SIG-M5 treated with dmso at 0.1 percent for 504 hours (cell line): ENCODE measurements around the gene DGKI.

Experiments
- DNase-seq: peaks from one replicate; lab custom pipeline; 2025; ENCODE audit not compliant: unreplicated experiment; lab: John Stamatoyannopoulos, UW

Gene DGKI

DNA sequence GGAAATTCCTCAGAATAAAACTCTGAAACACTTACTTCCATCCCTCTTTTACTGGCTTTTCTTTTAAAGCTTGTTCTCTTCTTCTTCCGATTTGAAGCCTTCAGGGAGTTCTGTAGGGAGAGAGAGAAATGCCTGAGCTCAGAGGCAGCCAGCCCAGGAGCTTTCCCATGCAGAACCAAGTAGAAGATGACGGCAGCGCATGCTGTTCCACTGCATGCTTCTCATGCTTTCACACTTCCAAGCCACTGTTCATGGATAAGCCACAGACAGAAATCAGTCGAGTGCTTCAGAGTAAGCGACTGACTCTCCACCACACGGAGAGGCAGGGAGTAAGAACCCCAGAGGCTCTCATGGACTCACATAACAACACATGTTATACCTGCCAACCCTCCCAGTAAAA lies 237.3 kb downstream of the DGKI start:
- no peak for DNase-seq

- DNase-seq, result peak; percentile 4
Observed at GRCh38 chr7:137606061-137606674, 240.6 kb downstream of the DGKI start.

DNA sequence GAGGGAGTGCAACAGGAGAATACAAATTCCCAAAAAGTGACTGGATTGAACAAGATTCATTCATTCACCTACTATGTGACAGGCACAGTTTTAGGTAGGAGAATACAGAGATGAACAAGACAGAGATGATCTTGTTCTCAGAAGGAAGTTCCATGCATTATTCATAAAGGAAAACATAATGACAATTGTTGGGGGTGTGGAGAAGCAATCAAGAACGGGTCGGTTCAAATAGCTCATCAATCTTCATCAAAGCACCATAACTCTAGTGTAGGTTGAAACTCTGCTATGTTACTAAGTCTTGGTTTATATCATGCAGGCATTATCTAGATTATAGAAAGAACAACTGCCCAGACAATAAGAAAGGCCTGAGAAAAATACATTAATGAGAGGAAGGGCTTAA lies 243.7 kb downstream of the DGKI start:
- DNase-seq, result no peak

GRCh38 chr7:137601642-137602041 lies 245.1 kb downstream of the DGKI start:
- DNase-seq, result no peak

DNA sequence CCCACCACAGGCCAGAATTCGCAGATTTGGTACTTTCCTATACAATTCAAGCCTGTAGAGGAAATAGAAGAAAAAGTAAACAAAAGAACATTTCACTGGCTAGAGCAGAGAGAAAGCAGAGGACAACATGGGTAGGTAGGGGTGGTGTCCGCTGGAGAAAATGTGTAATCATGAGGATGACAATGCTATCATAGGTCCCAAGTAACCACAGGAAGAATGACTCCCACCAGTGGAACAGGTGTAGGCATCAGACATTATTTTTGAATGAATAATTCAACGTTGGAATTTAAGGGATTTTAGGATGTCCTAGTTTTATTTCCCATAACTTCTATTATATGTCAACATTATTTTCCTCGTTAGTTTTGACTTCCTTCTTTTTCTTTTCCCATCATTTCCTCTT lies 248.9 kb downstream of the DGKI start:
- DNase-seq, result no peak

DNA sequence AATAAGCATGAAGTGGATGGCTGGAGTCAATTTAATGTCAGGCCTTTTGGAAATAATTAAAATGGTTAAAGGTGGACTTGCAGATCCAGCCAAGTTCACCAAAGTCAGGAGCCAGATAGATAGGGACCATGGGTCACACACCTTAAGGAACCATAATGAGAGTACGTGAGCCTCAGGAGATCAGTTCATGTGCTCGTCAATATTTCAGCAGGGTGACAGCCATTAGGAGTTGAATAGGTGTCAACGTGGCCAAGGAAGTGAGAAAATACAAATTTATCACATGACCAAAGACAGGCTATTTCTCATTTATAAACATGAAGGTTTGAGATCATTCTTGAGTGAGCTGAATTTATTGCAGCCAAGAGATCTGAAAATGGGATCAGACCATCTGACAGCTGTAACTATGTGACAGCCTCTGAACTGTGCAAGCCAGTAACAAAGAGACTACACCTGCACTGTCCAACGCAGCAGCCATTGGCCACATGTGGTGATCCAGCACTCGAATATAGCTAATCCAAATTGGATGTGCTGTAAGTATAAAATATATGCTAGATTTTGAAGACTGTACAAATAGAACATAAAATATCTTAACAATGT lies 253.6 kb downstream of the DGKI start:
- DNase-seq, result no peak

DNA sequence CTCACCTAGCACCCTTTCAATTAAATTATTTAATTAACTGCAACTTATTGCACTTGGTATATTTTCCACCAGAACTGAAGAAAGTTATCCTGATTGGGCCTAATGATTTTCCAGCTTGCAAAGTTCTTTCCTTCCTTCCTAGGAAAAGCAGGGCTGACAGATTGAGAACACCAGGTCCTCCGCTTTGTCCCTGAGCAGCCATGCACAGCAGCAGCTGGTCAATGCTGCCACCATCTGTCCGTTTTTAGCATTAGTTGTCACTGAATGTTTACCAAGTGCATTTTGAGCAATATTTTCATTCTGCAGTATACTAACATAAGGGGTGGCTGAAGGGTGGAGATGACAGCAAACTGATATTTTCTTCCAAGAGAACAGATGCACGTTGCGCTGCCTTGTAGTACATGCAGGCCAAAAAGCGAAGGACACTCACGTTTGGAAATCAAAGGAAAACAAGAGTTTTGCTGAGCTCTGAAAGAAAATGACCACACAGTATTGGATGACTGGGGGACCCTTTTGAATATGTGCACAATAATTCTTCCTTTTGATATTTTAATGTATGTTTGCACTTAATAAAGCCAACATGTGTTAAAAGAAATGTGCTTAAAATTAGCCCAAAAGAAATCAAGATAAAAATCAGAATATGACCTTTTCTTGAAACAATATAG lies 254.4 kb downstream of the DGKI start:
- peak; percentile 13 for DNase-seq

DNA sequence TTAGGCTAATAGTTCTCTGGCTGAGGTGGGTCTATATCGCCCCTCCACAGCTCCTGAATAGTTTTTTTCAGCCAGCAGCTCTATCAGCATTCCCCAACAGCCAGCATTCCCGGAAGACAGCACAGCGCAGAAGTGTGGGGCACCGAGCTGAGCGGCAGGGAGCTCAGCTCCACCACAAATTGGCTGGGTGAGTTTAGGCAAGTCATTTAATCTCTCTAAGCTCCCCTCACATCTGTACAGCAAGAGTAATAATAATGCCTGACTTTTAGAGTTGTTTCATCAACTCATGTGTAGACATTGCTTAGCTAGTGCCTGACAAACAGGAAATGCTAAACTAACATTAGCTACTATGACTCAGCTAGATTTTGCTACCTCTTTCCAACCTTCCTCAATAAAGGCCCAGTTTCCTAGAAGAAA lies 255.3 kb downstream of the DGKI start:
- no peak for DNase-seq

- DNase-seq, result no peak
Observed at GRCh38 chr7:137590756-137591305, 255.9 kb downstream of the DGKI start.

GRCh38 chr7:137590071-137590755 lies 256.6 kb downstream of the DGKI start:
- no peak for DNase-seq

- DNase-seq, result no peak
Observed at GRCh38 chr7:137587326-137587725, 259.4 kb downstream of the DGKI start.

GRCh38 chr7:137585591-137585990 lies 261.2 kb downstream of the DGKI start:
- no peak for DNase-seq

- no peak for DNase-seq
Observed at GRCh38 chr7:137583172-137583571, 263.6 kb downstream of the DGKI start.

DNA sequence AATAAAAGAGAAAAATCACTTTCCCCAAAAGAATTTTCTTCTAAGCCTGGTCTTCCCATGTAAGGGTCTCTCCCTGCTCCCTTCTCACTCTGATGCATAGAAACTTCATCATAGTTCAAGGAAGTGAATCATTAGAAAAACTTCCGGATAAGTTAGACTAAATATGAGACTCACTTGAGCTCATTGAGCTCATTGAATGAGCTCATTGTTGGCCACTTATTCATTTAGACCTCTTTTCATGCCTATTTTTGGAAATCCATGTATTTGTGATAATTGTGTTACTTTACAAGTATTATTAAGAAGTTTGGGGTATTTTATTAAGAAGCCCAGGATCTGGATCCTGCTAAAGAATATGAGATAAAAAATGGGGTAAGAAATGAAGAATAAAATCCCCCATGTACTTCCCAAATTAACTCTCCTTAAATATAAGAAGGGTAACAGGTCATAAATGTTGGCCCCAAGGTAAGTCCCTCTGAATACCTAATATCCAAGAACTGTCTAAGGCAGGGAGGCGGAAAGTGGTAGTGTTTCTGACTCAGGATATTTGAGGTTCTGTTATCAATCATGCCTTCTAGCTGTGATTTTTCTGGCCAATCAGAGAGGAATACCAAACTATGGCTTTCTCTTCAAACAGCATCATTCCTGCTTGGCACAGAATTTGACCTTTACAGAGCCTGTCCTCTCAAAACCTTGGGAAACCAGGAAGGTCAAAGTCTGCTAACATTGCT lies 266.7 kb downstream of the DGKI start:
- no peak for DNase-seq

- no peak for DNase-seq
Observed at GRCh38 chr7:137578541-137578940, 268.2 kb downstream of the DGKI start.

- no peak for DNase-seq
Observed at GRCh38 chr7:137577184-137577583, 269.6 kb downstream of the DGKI start.

DNA sequence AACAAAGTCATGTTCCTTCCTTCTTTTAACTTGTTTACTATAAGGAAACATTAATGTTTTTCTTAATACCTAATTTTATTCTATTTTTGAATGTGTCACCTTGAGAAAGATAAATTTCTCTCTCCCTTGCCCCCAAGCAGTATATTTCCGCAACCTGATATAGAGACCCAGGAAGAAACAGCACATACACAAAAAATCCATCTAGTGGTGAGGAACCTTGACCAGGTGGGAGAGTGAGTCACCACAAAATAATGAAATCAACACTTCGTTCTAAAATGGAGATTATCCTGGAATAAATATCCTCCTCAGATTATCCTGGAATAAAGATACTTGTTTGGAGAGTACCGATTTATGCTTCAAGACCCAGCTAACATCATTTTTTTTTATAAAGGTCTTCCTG lies 270.3 kb downstream of the DGKI start:
- no peak for DNase-seq

- DNase-seq, result no peak
Observed at GRCh38 chr7:137574812-137575211, 272.0 kb downstream of the DGKI start.

DNA sequence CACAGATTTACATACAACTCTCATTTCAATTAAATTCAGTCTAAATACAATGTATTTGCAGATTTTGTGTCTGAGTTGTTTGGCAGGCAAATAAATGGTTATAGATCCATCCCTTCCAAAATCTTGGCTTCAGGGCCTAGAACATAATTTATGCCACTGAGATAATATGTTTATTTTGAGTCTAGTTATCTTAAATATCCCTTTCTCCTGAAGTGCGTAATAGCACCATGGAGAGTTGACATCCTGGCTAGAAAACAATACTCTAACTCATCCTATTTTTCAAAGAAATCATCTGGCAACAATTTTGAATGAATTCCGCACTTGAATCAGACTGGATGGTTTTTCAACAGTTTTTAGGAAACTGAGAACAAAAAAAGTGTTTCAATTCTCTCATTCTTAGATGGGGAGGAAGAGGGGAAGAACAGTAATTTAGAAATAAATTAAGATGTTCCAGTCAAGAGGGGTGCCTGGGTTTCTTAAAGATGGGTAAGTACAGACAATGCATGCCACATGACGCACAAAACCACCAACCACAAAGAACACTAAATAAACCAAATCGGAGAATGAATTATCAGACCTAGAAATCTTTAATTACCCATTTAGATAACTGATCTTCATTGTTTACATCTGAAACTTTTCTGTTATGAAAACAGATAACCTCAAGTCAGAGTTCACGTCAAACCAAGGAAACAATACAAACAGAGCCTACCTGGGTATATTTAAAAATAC lies 274.6 kb downstream of the DGKI start:
- DNase-seq, result no peak

- DNase-seq, result no peak
Observed at GRCh38 chr7:137564677-137565076, 282.1 kb downstream of the DGKI start.
